Body of pancreas (tissue), 4 donors: ENCODE measurements around the gene RGS11.

ENCODE experiments used
- POLR2A ChIP-seq, 3 donors: fragments of 450-650 bp; IDR thresholded peaks; one replicate each; pipeline ENCODE4 v1.6.1; 2016; ENCODE audit warnings: antibody characterized with exemption in 3 of 3, mild to moderate bottlenecking in 2 of 3
- TF ChIP-seq, protein P1 (sequence below), 7 experiments: fragments of 450-650 bp in 4 of 7; fragments of 200-600 bp in 3 of 7; sonication (generic) in 3 of 7; IDR thresholded peaks; one replicate each; pipeline ENCODE4 v1.5.1; 2016 to 2019; ENCODE audit warnings: antibody characterized with exemption in 7 of 7

DNA sequence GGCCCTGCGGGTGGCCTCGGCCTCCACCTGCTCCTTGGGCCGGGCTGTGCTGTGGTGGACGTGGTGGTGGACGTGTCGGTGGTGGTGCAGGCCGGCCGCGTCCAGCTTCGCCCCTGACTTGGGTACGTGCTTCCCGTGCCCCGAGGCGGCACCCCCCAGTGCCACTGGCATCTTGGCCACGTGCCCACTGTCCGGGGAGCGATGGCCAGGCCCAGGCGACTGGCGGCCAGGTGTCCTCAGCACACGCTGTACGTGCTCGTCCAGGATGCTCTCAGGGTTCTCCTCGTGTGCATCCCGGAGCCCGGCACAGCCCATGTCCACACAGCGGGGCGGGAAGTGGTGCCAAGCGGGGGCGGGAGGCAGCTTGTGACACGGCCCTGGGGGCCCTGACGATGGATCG is 22.1 kb upstream of the RGS11 start:
- TF ChIP-seq, protein P1, sequence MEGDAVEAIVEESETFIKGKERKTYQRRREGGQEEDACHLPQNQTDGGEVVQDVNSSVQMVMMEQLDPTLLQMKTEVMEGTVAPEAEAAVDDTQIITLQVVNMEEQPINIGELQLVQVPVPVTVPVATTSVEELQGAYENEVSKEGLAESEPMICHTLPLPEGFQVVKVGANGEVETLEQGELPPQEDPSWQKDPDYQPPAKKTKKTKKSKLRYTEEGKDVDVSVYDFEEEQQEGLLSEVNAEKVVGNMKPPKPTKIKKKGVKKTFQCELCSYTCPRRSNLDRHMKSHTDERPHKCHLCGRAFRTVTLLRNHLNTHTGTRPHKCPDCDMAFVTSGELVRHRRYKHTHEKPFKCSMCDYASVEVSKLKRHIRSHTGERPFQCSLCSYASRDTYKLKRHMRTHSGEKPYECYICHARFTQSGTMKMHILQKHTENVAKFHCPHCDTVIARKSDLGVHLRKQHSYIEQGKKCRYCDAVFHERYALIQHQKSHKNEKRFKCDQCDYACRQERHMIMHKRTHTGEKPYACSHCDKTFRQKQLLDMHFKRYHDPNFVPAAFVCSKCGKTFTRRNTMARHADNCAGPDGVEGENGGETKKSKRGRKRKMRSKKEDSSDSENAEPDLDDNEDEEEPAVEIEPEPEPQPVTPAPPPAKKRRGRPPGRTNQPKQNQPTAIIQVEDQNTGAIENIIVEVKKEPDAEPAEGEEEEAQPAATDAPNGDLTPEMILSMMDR (IDR thresholded peaks at IDR 0.05): no peak
- TF ChIP-seq POLR2A (IDR thresholded peaks at IDR 0.05): no peak
